HG03342 (cell line): Measurements from ENCODE around the gene FOXL2.

Experiments
- ATAC-seq: cut with Tn5 transposase; IDR thresholded peaks from one replicate; pipeline ENCODE4 v1.9.1; 2021; ENCODE audit warnings: mild to moderate bottlenecking, moderate library complexity; ENCODE audit not compliant: unreplicated experiment

Gene FOXL2

GRCh38 chr3:138898708-138899107 lies 48.2 kb downstream of the FOXL2 start:
- ATAC-seq, result no peak

GRCh38 chr3:138898301-138898700 lies 48.6 kb downstream of the FOXL2 start:
- ATAC-seq, result no peak
